Stimulated activated CD4-positive, alpha-beta T cell treated with anti-CD3 and anti-CD28 coated beads, Interleukin-4, amount 100 ng/mL, for 4 hours (primary cell): ENCODE data around the gene FLT3.
A peak's percentile ranks its signal among the peaks of the same experiment; 100 is the strongest.

Source experiments
- DNase-seq, 2 experiments: peaks; one replicate each; pipeline ENCODE4 v3.0.0-alpha.2; 2020

The FLT3 gene

DNA sequence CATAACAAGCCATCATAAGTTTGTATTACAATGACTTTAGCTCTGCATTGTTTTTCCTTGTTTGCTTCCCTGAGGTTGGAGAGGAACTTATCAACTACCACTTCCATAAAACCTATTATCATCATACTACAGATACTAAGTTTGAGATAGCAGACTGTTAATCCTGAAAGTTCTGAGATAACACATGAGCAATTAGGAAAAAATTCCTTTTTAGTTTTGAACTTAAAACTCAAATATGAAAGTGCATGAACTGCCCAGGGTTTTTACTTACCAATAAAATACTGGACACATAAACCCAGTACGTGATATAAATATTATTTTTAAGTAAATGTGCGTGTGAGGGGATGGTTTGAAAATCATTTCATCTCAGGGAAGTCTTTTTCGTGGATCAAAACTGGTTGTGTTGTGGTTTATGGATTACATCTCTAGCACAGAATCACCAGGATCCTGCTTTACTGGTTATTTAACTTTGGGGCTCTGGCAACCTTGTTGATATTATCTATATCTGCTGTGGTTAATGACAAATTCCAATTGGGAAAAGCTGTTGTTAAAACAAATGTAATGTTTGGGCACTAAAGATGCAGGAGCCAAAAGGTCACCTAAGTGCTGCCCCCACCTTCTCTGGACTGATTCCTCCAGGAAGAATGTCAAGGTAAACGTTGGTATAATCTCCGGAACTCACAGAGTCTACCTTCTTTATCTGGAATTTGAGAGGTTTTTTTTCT is 143.6 kb downstream of the FLT3 start:
- no peak for DNase-seq

DNA sequence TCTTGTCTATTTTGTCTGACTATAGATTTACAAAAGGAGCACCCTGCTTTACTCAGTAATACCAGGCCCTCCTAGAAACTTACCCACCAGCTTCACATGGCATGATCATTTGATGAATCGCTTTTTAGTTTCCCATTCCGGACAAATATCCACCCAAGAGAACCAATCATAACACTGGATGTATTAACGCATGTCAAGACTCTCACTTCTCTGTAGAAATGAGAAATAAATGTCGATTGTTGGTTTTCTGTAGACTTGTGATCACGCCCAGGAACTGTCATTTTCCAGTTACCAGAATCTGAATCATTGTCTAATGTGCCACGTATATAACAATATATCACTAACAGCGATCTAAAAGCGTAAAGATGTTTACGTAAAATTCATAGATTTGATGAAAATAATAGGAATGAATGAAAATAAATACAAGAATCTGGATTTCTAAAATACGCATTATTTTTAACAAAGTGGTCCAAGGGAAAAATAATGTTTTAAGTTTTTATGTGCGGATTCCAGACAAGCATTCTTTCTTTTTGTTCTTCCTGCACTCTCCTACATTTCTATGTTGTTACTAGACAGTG is 145.3 kb downstream of the FLT3 start:
- DNase-seq, result no peak

DNA sequence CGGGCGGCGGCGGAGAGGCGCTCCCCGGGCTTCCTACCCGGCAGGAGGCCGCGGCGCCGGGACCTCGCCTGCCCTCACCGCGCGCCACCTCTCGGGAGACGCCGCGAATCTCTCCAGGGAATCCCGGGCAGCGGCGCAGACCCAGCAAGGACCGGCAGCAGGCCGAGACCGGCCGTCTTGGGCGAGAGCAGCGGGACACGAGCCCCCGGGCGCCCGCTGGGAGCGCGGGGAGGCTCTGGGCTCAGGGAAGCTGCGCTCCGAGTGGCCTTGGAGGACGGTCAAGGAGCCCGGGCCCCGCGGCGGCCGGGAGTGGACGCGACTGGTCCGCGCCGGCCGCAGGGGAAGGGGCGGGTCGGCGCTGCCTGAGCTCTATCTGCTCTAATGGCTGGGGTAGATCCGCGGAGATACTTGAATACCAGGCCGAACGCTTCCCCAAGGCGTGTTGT is 145.9 kb downstream of the FLT3 start:
- no peak for DNase-seq

DNA sequence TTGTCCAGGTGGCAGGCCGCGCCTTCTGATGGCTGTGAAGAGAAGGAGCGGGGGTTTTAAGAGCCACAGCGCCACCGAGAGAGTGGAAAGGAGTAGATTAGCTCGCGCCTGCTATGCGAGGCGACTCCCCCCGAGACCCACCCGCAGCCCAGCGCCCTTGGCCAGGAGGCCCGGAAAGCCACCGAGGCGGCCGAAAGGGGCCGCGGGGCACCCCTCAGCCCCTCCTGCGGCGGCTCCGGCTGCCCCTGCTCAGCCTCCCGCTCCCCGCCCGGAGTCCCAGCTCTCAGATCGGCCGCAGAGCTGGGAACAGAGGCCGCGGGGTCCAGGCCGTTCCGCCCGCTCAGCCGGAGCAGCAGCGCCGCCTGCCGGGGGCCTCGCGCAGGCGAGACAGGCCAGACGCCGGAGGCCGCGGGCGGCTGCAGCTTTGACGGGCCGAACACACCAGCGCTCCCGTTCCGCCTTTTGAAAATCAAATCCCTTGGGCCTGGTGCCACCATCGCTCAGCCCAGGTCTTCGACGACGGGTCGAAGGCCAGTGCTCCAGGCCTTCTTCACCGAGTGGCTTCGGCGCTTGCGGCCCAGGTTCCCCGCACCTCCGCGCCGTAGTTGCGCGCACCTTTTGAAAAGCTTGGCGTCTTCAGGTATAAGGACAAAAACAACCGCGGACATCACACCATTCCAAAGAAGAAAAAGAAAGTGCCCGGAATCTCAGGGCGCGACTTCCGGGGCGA is 146.5 kb downstream of the FLT3 start:
- peak; percentile 44 to 71 for DNase-seq
